Measurements from ENCODE around the gene CELF4. TPM values are rescaled to one million over a fixed set of nuclear protein-coding genes. Genes with fewer than 3 reads are reported as not detected.

The CELF4 gene
- total and polyA plus RNA-seq, 10 of the 15 experiments (the other 5 are each of a cell fraction or from before 2014, with no cell fraction given), result 0.03 to 0.32 TPM; not detected in 8

GRCh38 chr18:37222354-37222998 lies 343.1 kb downstream of the CELF4 start (continued):
- TF ChIP-seq E2F8 (IDR thresholded peaks at IDR 0.05; ENCODE audit: low read depth, partially characterized antibody) (no peak), CHD2 (IDR thresholded peaks at IDR 0.05; ENCODE audit: borderline replicate concordance, low read depth, low read length) (no peak), RUNX3 (IDR thresholded peaks at IDR 0.05; ENCODE audit: low read length) (no peak), BCLAF1 (IDR thresholded peaks at IDR 0.05) (no peak)

GRCh38 chr18:37219257-37219656 lies 346.3 kb downstream of the CELF4 start:
- ChIA-PET SMC1A (ENCODE audit: uncharacterized antibody, unreplicated experiment) (no interaction called here), POLR2A (no interaction called here), RAD21 (ENCODE audit: unreplicated experiment) (no interaction called here), CTCF (no interaction called here)
- no peaks in the 10 kb centered on the region for H3K27me3 ChIP-seq (replicated peaks in 1 of 2; ENCODE audit: control insufficient read depth in 2 of 2, insufficient read depth in 2 of 2, low read length in 1 of 2)
- no peaks in the 10 kb centered on the region for H4K20me1 ChIP-seq (ENCODE audit: control insufficient read depth, insufficient read depth)
- no peak for DNase-seq (ENCODE audit: low read depth, low spot score)
- H2AFZ ChIP-seq (ENCODE audit: control insufficient read depth, low read depth, low read length), result no peak overlapping the region
- intact Hi-C loops (cut with micrococcal nuclease; ENCODE audit: unreplicated experiment) (no loop called here), in situ Hi-C loops (cut with MboI) (no loop called here)
- H3K36me3 ChIP-seq (ENCODE audit: control insufficient read depth in 2 of 2, insufficient read depth in 2 of 2, low read length in 1 of 2), result no peaks in the 10 kb centered on the region
- no peaks in the 10 kb centered on the region for H3K79me2 ChIP-seq (ENCODE audit: control insufficient read depth, insufficient read depth, low read length)
- H3K9ac ChIP-seq (ENCODE audit: control insufficient read depth, insufficient read depth, low read length), result no peak overlapping the region
- H3K4me1 ChIP-seq (ENCODE audit: control insufficient read depth, insufficient read depth, low read length), result no peaks in the 10 kb centered on the region
- H3K9me3 ChIP-seq (replicated peaks; ENCODE audit: control insufficient read depth, insufficient read depth, low read length), result no peaks in the 10 kb centered on the region; the same call in 2 of the 3 replicates
- ATAC-seq, result no peak
- H3K4me3 ChIP-seq, result no peak overlapping the region
- H3K27ac ChIP-seq (ENCODE audit: control insufficient read depth, insufficient read depth), result no peak overlapping the region
- H3K4me2 ChIP-seq (ENCODE audit: control insufficient read depth, insufficient read depth), result no peak overlapping the region
- 56% methylated on average over 7 of the region's 7 CpGs for WGBS (ENCODE audit: insufficient coverage, insufficient replicate concordance, low lambda C conversion rate, missing lambda C conversion rate)
- TF ChIP-seq TAF1 (IDR thresholded peaks at IDR 0.05; ENCODE audit: borderline replicate concordance, low read depth, low read length) (no peak), EED (IDR thresholded peaks at IDR 0.05; ENCODE audit: low read depth) (no peak), KLF5 (IDR thresholded peaks at IDR 0.05; ENCODE audit: partially characterized antibody) (no peak), ZNF274 (IDR thresholded peaks at IDR 0.05; ENCODE audit: insufficient read depth, insufficient read length) (no peak)
- no TSS peak for BruUV-seq (replicated peaks)
- FAIRE-seq, result no peak

Measured in GM12878 (cell line).